D721Med (cell line): ENCODE measurements around the gene SEMA6C.
"Not testable (repeated sequence)": the region's sequence is repeated elsewhere in the genome, so short reads cannot be mapped to it uniquely, and the experiment has no call there.

Experiments
- DNase-seq: peaks from one replicate; pipeline ENCODE4 v3.0.0; 2011; ENCODE audit warnings: low spot score; ENCODE audit not compliant: insufficient read length
- FAIRE-seq: peaks from 2 replicates; lab custom pipeline; 2011; peaks lifted over from hg19 to GRCh38; lab: Jason Lieb, UNC
- TF ChIP-seq, protein P1 (sequence below): IDR thresholded peaks from 2 replicates; pipeline ENCODE4 v1.5.1; 2012; ENCODE audit warnings: mild to moderate bottlenecking, control low read depth; ENCODE audit not compliant: insufficient read depth; ENCODE audit errors: missing control alignments

Gene SEMA6C

DNA sequence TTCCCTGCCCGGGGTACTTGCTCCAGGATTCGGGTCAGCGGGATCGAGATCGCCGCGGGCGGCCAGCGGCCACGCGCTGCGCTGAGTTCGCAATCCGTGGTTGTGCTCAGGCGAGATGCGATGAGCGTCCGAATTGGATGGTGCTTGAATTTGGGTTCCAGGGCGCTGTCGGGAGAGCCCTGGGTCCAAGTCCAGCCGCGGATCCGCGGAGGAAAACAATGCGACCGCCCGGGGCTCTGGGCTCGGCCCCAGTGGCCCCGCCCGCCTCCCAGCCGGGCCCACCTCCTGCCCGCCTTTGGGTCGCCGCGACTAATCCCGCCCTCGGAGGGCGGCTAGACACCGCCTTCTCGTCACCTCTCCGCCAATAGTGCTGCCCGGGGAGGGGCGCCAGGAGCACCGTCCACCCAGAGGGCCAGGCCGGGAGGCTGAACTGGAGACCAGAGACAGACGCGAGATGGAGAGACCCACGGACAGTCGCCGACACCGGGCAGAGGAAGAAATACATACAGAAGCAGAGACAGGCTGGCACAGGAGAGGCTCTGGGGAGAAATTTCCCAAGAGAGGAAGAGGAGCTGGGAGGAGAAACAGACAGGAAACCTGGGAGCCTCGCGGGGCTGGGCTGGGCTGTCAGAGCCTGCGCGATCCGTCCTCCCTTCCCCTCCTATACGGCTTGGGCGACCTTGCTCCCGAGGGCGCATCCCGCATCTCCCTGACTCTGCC lies at the start of gene SEMA6C:
Gene SEMA6C (minus strand): TSS at position 220 of the 720 bp plus-strand sequence. CDS start 4,010 bp downstream, outside the sequence.
- no peak for FAIRE-seq
- DNase-seq: peak; percentile 90
- TF ChIP-seq, protein P1, sequence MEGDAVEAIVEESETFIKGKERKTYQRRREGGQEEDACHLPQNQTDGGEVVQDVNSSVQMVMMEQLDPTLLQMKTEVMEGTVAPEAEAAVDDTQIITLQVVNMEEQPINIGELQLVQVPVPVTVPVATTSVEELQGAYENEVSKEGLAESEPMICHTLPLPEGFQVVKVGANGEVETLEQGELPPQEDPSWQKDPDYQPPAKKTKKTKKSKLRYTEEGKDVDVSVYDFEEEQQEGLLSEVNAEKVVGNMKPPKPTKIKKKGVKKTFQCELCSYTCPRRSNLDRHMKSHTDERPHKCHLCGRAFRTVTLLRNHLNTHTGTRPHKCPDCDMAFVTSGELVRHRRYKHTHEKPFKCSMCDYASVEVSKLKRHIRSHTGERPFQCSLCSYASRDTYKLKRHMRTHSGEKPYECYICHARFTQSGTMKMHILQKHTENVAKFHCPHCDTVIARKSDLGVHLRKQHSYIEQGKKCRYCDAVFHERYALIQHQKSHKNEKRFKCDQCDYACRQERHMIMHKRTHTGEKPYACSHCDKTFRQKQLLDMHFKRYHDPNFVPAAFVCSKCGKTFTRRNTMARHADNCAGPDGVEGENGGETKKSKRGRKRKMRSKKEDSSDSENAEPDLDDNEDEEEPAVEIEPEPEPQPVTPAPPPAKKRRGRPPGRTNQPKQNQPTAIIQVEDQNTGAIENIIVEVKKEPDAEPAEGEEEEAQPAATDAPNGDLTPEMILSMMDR: no peak

GRCh38 chr1:151194894-151195594 lies 48.6 kb upstream of the SEMA6C start:
- not testable (repeated sequence) for FAIRE-seq, DNase-seq

DNA sequence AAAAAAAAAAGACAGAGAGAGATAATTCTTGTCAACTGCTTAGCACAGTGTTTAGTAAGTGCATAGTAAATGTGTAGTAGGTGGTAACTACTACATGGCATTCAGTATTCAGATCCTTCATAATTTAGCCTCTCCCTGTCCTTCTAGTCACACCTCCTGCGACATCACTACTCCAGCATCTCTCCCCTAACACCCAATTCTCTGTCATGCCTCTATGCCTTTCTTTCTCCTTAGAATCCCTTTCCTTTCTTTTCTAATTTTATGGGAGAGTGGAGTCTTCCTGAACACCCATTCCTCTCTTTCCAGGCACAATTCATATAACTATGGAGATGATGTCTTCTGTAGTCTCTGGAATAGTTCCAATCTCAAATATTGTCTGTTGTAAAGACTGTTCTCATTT lies 47.4 kb upstream of the SEMA6C start:
- DNase-seq (no peak), FAIRE-seq (no peak)
- TF ChIP-seq, protein P1: no peak

GRCh38 chr1:151193304-151193703 lies 46.9 kb upstream of the SEMA6C start:
- FAIRE-seq: no peak
- TF ChIP-seq, protein P1: no peak
- DNase-seq: no peak

GRCh38 chr1:151192047-151192446 lies 45.6 kb upstream of the SEMA6C start:
- FAIRE-seq (no peak), DNase-seq (no peak)
- TF ChIP-seq, protein P1: no peak

DNA sequence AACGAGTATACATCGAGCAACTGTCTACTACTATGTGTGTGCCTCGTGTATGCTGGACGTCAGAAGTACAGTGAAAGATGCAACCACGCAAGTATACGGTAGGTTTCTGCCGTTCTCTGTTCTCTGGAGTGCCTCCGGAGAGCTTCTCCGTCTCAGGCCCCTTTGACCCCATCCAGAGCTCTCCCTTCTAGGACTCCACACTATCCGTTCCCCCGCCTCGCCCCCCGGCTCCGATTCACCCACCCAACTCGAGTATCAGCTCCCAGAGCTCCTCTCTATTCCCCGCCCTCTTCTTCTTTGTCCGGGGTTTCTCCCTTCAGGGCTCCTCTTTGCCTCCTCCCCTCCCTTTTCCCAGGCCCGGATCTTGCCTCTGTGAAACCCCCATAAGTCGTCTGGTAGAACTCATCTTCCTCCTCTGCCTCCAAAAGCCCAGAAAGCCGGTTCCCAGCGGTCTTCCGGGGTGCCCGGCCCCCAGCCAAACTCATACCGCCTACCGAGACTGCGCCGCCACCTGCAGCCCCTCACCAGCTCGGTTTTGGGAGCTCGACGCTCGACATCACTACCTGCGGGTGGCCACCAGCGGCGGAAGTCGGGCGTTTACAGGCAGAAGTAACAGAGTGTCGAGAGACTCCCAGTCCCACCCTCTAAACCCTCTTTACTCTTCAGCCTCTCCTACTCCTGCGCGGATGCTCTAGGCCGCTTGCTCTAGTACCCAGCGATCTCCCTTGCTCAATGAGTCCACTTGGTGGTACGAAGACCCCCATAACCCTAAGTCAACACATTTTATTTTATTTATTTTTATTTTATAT lies 43.4 kb upstream of the SEMA6C start, which contains the start of gene VPS72:
Gene VPS72 (minus strand): TSS at position 561 of the 809 bp plus-strand sequence. CDS start 76 bp downstream, at position 485.
- DNase-seq (peak; percentile 92), FAIRE-seq (no peak)
- TF ChIP-seq, protein P1: no peak

DNA sequence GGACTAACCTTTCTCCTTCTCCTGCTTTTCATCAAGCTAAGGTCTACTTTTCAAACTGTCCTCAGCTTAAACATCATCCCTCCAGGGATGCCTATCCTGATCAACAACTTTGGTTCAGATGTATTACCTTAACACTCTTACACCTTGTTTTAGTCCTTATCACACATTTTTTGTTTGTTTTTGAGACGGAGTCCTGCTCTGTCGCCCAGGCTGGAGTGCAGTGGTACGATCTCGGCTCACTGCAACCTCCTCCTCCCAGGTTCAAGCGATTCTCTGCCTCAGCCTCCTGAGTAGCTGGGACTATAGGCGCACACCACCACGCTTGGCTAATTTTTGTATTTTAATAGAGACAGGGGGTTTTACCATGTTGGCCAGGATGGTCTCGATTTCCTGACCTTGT lies 42.2 kb upstream of the SEMA6C start:
- DNase-seq, FAIRE-seq: not testable (repeated sequence)

- peak; percentile 58 for DNase-seq
- TF ChIP-seq, protein P1: no peak
- FAIRE-seq: peak; percentile 90
Measured at GRCh38 chr1:151187205-151187604, 40.8 kb upstream of the SEMA6C start.
